ENCODE data around the gene CRIP2.

- TF ChIP-seq, protein P1, sequence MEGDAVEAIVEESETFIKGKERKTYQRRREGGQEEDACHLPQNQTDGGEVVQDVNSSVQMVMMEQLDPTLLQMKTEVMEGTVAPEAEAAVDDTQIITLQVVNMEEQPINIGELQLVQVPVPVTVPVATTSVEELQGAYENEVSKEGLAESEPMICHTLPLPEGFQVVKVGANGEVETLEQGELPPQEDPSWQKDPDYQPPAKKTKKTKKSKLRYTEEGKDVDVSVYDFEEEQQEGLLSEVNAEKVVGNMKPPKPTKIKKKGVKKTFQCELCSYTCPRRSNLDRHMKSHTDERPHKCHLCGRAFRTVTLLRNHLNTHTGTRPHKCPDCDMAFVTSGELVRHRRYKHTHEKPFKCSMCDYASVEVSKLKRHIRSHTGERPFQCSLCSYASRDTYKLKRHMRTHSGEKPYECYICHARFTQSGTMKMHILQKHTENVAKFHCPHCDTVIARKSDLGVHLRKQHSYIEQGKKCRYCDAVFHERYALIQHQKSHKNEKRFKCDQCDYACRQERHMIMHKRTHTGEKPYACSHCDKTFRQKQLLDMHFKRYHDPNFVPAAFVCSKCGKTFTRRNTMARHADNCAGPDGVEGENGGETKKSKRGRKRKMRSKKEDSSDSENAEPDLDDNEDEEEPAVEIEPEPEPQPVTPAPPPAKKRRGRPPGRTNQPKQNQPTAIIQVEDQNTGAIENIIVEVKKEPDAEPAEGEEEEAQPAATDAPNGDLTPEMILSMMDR (IDR thresholded peaks at IDR 0.05), result no peak
- peak; percentile 24 to 29 for TF ChIP-seq POLR2A (IDR thresholded peaks at IDR 0.05)
These were observed 16.8 kb downstream of the CRIP2 start for GRCh38 chr14:105491366-105491973.
